Raji (cell line): Measurements from ENCODE around the gene MFSD2A.

Experiments
- POLR2A ChIP-seq: IDR thresholded peaks from 2 replicates; pipeline ENCODE4 v1.6.1; 2011; ENCODE audit warnings: low read depth, low read length, control low read depth; ENCODE audit not compliant: insufficient read depth

The MFSD2A gene

GRCh38 chr1:39955547-39956539 is 898 bp downstream of the MFSD2A start:
- no peak for TF ChIP-seq POLR2A

GRCh38 chr1:39957299-39958015 is 2.5 kb downstream of the MFSD2A start:
- no peak for TF ChIP-seq POLR2A

- no peak for TF ChIP-seq POLR2A
These were observed 3.7 kb downstream of the MFSD2A start for GRCh38 chr1:39958403-39959200.

GRCh38 chr1:39959651-39960333 is 4.8 kb downstream of the MFSD2A start:
- TF ChIP-seq POLR2A = no peak

- TF ChIP-seq POLR2A = peak; percentile 50; the same call in 1 of the 2 replicates
These were observed 5.5 kb downstream of the MFSD2A start for GRCh38 chr1:39960431-39960958.

- no peak for TF ChIP-seq POLR2A
These were observed 7.5 kb downstream of the MFSD2A start for GRCh38 chr1:39962450-39962825.

GRCh38 chr1:39964552-39964951 is 9.6 kb downstream of the MFSD2A start:
- no peak for TF ChIP-seq POLR2A

GRCh38 chr1:39965044-39965443 is 10.1 kb downstream of the MFSD2A start:
- TF ChIP-seq POLR2A = no peak

- TF ChIP-seq POLR2A = no peak
These were observed 14.1 kb downstream of the MFSD2A start for GRCh38 chr1:39969048-39969447.

- TF ChIP-seq POLR2A = no peak
These were observed 14.8 kb downstream of the MFSD2A start for GRCh38 chr1:39969531-39970270.

- TF ChIP-seq POLR2A = no peak
These were observed 15.3 kb downstream of the MFSD2A start for GRCh38 chr1:39970274-39970673.

- no peak for TF ChIP-seq POLR2A
These were observed 16.2 kb downstream of the MFSD2A start for GRCh38 chr1:39971138-39971537.

GRCh38 chr1:39973503-39974135 is 18.7 kb downstream of the MFSD2A start:
- TF ChIP-seq POLR2A = no peak
